ENCODE data around the gene EBP.

Gene EBP

GRCh38 chrX:48558271-48558670, 36.7 kb downstream of the EBP start:
- no peak for TF ChIP-seq CTCF (IDR thresholded peaks at IDR 0.05; ENCODE audit: poor library complexity, severe bottlenecking)
- H3K9me3 ChIP-seq (ENCODE audit: severe bottlenecking): no peaks in the 10 kb centered on the region
- H3K27ac ChIP-seq (ENCODE audit: poor library complexity, severe bottlenecking): peak overlapping the region; percentile 52
- H3K4me1 ChIP-seq (ENCODE audit: insufficient read depth, poor library complexity, severe bottlenecking): peaks cover 3% of the 10 kb centered on the region
- DNase-seq (ENCODE audit: low spot score): no peak
- no peak overlapping the region for H3K4me3 ChIP-seq (ENCODE audit: severe bottlenecking)
- H3K36me3 ChIP-seq (ENCODE audit: low read depth): peaks cover 19% of the 10 kb centered on the region
- ATAC-seq (ENCODE audit: low read depth): peak; percentile 97
- H3K27me3 ChIP-seq (ENCODE audit: insufficient read depth, poor library complexity, severe bottlenecking): no peaks in the 10 kb centered on the region

DNA sequence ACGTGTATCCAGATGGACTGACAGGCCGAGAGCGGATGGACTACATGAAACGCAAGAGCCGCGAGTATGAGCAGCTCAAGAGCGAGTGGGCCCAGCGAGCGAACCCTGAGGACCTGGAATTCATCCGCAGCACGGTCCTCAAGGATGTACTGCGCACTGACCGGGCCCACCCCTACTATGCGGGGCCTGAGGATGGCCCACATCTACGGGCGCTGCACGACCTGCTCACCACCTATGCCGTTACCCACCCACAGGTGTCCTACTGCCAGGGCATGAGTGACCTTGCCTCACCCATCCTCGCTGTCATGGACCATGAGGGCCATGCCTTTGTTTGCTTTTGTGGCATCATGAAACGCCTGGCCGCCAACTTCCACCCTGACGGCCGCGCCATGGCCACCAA, 38.0 kb downstream of the EBP start:
- H3K9me3 ChIP-seq (ENCODE audit: severe bottlenecking): no peaks in the 10 kb centered on the region
- ATAC-seq (ENCODE audit: low read depth): no peak
- no peak for DNase-seq (ENCODE audit: low spot score)
- no peak overlapping the region for H3K4me3 ChIP-seq (ENCODE audit: severe bottlenecking)
- peaks cover 19% of the 10 kb centered on the region for H3K36me3 ChIP-seq (ENCODE audit: low read depth)
- no peaks in the 10 kb centered on the region for H3K27me3 ChIP-seq (ENCODE audit: insufficient read depth, poor library complexity, severe bottlenecking)
- H3K27ac ChIP-seq (ENCODE audit: poor library complexity, severe bottlenecking): no peak overlapping the region
- peaks cover 3% of the 10 kb centered on the region for H3K4me1 ChIP-seq (ENCODE audit: insufficient read depth, poor library complexity, severe bottlenecking)
- no peak for TF ChIP-seq CTCF (IDR thresholded peaks at IDR 0.05; ENCODE audit: poor library complexity, severe bottlenecking)

DNA sequence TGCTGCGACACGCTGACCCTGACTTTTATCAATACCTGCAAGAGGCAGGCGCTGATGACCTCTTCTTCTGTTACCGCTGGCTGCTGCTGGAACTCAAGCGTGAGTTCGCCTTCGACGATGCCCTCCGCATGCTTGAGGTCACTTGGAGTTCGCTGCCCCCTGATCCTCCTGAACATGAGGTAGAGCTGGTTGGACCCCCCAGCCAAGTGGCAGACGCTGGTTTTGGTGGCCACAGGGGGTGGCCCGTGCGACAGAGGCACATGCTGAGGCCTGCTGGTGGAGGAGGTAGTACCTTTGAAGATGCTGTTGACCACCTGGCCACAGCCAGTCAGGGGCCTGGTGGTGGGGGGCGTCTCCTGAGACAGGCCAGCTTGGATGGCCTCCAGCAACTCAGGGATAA, 38.4 kb downstream of the EBP start:
- no peak overlapping the region for H3K27ac ChIP-seq (ENCODE audit: poor library complexity, severe bottlenecking)
- ATAC-seq (ENCODE audit: low read depth) (no peak), DNase-seq (ENCODE audit: low spot score) (no peak)
- no peaks in the 10 kb centered on the region for H3K27me3 ChIP-seq (ENCODE audit: insufficient read depth, poor library complexity, severe bottlenecking)
- no peaks in the 10 kb centered on the region for H3K9me3 ChIP-seq (ENCODE audit: severe bottlenecking)
- no peak overlapping the region for H3K4me3 ChIP-seq (ENCODE audit: severe bottlenecking)
- no peak for TF ChIP-seq CTCF (IDR thresholded peaks at IDR 0.05; ENCODE audit: poor library complexity, severe bottlenecking)
- H3K36me3 ChIP-seq (ENCODE audit: low read depth): peaks cover 16% of the 10 kb centered on the region
- H3K4me1 ChIP-seq (ENCODE audit: insufficient read depth, poor library complexity, severe bottlenecking): peaks cover 3% of the 10 kb centered on the region

- H3K27ac ChIP-seq (ENCODE audit: poor library complexity, severe bottlenecking): no peak overlapping the region
Measured at GRCh38 chrX:48560681-48561080, 39.1 kb downstream of the EBP start.

More at GRCh38 chrX:48560681-48561080, 39.1 kb downstream of the EBP start:
- H3K4me1 ChIP-seq (ENCODE audit: insufficient read depth, poor library complexity, severe bottlenecking): peaks cover 3% of the 10 kb centered on the region
- ATAC-seq (ENCODE audit: low read depth) (no peak), DNase-seq (ENCODE audit: low spot score) (no peak)
- H3K4me3 ChIP-seq (ENCODE audit: severe bottlenecking): no peak overlapping the region
- H3K27me3 ChIP-seq (ENCODE audit: insufficient read depth, poor library complexity, severe bottlenecking): no peaks in the 10 kb centered on the region
- peaks cover 16% of the 10 kb centered on the region for H3K36me3 ChIP-seq (ENCODE audit: low read depth)
- H3K9me3 ChIP-seq (ENCODE audit: severe bottlenecking): no peaks in the 10 kb centered on the region
- TF ChIP-seq CTCF (IDR thresholded peaks at IDR 0.05; ENCODE audit: poor library complexity, severe bottlenecking): no peak

Measured in RWPE2 (cell line).